GM18858 (cell line): ENCODE results near the gene LRRC49.

Source experiments
- ATAC-seq: cut with Tn5 transposase; IDR thresholded peaks from one replicate; pipeline ENCODE4 v1.9.1; 2021; ENCODE audit not compliant: unreplicated experiment

The LRRC49 gene

DNA sequence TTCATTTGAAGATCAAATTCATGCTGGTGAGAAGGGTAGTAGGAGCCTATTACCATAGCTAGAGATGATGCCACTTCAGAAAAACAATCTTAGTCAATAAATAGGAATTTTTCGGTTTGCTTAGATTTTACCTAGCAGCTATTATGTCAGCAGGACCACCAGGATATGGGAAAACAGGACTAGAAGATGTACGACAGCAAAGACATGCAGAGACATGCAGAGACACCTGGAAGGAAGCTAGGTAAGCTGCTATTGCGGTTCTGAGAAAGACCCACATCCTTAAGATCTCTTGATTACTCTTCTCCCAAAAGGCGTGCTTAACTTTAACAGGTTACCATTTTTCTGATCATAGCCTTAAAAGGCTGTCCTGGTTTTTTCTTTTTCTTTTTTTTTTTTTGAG is 157.8 kb downstream of the LRRC49 start:
- no peak for ATAC-seq

DNA sequence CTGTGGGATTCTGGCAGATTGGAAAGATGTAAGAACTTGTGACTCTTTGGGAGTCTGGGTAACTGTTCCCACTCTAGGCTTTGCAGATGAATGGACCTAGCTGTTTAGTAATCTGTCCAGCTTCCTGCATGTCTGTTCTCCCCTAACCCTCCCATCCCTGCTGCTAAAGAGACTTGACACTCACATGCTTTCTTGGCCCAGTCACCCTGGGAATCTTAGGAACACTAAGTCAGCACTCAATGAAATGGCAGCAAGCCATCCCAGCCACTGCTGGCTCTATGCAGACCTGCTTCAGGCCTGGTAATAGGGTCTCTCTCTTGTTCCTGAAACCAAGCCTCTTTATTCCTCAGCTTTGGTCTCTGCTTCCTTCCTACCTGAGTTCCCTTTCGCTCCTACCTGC is 158.9 kb downstream of the LRRC49 start:
- ATAC-seq, result no peak

DNA sequence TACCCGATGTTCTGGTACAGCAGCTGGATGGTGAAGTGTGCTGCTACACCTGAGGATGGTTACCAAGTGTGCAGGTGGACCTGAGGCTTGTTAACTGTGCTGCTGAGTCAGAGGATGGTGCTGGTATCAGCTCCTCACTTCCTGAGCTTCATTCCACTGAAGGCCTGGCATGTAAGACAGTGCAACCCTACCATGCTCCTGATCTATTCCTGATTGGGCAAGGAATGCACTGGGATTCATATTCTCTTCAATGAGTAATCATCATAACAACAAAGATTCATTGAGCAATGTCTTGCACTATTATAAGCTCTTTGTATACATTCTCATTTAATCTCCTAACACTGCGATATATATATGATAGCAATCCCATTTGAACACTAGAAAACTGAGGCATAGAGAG is 159.7 kb downstream of the LRRC49 start:
- no peak for ATAC-seq

DNA sequence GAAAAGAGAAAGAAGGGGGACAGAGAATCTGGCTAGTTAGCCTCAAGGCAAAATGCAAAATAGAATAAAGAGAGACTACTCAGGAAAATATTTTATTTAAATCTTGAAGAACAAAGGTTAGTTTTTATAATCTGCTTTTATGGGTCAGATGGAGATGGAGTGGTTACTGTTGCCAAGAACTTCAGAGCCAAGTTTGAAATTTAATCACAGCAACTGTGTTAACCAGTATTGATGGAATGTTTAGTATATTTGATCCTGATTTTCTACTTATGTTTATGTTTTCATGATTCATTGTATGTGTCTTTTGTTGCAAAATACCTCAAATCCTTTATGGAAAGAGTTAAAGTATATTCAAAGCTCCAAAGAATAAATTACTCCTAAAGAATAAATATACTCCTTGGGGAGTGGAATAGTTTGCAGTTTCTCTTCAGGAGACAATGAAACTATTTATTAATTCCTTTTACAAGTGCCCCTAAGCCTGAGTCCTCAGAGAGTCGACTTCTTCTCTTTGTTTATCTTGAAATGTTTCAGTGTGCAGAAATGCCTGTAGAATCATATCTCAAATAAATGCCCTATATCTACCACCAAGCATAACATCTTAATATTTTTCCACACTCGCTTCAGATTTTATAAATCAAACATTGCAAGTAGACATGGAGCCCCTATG is 161.8 kb downstream of the LRRC49 start:
- no peak for ATAC-seq

DNA sequence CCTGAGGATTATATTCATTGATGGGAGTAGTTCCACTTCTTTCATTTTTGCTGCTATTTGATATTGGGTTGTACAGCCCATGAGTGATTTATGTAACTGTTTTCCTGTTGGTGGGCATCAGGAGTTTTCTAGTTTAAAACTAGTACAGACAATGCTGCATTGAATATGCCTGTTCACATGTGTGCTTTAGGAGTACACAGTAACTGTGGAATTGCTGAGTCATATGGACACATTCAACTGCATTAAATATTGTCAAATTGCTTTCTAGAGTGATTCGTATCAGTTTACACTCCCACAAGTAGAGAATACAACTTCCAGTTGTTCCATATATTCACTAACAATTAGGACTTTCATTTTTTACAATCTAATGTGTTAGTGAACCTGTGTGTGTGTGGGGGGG is 162.8 kb downstream of the LRRC49 start:
- ATAC-seq, result no peak

DNA sequence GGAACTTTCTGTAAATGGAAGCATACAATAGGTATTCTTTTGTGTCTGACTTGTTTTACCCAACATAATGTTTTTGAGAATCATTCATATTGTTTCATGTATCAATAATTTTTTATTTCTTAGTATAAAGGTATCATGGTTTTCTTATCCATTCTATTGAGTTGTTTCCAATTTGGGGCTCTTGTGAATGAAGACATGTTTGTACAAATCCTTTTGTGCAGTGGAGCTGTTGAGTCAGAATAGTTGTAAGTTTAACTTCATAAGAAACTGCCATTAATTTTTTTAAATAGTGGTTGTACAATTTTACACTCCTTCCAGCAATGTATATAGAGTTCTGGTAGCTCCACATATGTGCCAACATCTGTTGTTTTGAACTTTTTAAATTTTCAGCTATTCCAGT is 163.5 kb downstream of the LRRC49 start:
- no peak for ATAC-seq

DNA sequence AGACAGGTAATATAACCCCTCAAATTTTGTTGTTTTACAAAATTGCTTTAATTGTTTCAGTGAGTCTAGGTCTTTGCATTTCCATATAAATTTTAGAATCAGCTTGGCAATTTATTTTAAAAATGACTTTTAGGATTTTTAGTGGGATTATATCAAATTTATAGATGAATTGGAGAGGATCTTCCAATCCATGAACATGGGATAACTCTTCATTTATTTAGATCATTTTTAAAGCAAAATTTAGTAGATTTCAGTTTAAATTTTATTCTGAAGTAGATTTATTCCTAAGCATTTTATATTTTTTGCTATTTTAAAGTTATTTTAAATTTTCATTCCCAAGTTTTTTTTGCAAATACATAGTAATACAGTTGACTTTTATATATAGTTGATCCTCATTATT is 164.5 kb downstream of the LRRC49 start:
- no peak for ATAC-seq

DNA sequence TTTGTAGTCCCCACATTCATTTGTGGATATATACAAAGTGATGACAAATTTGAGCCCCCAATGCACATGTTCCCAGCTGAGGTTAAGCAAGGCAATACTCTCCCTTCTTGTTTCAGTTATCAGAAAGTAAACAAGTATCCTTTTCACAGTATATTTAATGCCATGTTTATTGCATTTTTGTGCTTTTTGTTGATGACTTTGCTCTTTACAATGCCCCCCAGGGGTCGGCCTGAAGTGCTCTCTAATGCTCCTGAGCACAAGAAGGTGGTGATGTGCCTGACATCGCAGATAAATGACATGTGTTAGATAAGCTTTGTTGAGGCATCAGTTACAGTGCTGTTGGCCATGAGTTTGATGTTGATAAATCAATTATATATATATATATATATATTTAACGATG is 165.0 kb downstream of the LRRC49 start:
- ATAC-seq, result no peak

DNA sequence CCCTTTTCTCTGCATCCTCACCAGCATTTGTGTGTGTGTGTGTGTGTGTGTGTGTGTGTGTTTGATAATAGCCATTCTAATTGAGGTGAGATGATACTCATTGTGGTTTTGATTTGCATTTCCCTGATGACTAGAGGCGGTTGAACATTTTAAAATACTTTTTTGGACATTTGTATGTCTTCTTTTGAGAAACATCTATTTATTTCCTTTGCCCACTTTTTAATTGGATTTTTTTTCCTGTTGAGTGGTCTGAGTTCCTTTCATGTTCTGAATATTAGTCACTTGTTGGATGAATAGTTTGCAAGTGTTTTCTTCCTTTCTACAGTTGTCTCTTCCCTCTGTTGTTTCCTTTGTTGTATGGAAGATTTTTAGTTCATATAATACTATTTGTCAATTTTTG is 168.4 kb downstream of the LRRC49 start:
- ATAC-seq, result no peak

DNA sequence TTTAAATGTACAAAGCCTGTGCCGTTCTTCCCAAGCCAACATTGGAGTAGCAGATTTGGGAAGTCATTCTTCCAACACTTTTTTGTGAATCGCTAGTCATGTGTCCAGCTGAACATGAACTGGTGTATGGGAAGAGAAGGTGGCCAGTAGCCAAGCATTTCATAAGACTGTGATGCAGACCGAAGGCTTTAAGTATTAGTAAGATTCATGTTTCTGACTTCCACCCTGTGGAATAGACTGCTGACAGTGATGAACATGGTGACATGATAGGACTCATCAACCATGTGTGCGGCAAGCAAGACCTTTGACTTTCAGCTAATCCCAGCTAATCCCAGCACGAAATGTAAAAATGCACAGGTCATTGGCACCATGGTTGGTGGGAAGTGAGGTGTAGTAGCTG is 174.4 kb downstream of the LRRC49 start:
- no peak for ATAC-seq

DNA sequence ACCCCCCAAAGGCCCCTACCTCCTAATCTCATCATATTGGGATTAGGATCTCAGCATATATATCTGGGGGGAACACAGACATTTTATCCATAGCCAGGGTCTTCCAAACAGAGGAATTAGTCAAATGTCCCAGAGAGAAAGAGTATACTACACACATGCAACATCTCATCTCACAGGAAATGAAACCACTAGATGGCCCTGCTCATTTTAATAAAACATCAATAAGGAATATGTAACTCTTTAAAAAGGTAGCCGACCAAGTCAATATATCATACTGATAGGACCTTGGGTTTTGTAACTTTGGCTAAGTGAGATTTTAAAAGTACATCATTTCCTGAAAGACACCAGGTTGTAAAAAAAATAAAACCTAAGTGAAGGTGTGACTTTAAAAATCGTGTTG is 177.1 kb downstream of the LRRC49 start:
- ATAC-seq, result no peak

DNA sequence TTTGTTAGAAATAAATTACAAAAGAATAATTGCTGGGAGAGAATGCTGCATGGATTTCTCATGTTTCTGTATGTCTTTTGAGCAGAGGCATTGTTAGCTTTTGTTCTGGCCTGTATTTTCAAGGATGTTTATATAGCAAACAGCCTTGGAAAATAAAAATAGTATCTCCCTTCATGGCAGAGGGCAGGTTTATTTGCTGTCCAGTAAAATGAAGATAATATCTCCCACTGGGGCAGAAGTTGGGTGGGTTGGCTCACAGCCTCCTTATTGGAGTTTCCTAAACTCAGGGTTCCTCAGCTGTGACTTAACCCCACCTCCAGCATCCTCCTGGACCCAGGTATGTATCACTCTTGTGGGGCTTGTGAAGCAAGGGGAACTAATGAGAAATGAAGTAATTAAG is 178.9 kb downstream of the LRRC49 start:
- no peak for ATAC-seq

DNA sequence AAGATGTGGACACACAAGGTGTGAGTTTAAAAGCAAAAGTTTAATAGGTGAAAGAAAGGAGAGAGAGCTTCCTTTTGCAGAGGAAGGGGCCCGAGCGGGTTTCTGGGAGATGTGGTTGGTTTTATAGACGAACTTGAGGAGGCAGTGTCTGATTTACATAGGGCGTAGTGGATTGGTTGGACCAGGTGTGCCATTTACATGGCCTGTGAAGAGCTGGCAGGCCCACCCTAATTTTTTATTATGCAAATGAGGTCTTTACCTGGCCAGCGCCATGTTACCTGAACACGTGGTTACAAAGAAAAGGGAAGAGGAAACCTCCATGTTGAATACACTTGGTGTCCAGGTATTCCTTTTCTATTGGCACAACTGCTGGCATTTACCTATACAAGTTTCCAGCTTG is 179.8 kb downstream of the LRRC49 start:
- no peak for ATAC-seq

DNA sequence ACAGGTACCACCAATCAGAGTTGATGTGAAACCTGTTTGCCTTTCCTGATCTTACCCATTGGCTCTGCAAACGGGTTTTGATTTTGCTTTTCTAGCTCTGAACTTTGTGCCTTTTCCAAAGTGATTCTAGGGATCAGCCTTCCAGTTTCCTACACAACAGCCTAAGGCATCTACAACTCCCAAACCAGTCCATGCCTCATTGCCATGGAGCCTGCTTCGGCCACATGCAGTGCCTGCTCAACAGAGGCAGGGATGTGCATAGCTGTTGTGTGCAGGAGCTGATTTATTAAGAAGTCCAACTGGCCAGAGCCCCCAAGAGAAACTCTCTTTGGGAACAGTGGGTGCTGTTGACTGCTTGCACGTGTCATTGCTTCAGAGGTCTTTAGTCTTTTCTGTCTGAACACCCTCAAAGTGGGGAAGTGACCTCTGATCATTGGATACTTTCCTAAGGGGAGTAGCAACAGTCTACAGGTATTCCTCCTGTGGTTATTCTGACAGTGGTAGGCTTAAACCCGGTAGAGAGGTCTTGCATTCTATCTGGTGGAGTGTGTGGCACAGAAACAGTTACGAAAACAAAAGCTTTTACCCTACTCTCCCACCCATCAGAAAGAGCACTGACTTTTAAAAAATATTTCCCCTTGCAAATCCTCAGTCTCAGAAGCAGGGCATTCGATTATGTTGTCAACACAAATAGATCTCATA is 186.0 kb downstream of the LRRC49 start:
- no peak for ATAC-seq

DNA sequence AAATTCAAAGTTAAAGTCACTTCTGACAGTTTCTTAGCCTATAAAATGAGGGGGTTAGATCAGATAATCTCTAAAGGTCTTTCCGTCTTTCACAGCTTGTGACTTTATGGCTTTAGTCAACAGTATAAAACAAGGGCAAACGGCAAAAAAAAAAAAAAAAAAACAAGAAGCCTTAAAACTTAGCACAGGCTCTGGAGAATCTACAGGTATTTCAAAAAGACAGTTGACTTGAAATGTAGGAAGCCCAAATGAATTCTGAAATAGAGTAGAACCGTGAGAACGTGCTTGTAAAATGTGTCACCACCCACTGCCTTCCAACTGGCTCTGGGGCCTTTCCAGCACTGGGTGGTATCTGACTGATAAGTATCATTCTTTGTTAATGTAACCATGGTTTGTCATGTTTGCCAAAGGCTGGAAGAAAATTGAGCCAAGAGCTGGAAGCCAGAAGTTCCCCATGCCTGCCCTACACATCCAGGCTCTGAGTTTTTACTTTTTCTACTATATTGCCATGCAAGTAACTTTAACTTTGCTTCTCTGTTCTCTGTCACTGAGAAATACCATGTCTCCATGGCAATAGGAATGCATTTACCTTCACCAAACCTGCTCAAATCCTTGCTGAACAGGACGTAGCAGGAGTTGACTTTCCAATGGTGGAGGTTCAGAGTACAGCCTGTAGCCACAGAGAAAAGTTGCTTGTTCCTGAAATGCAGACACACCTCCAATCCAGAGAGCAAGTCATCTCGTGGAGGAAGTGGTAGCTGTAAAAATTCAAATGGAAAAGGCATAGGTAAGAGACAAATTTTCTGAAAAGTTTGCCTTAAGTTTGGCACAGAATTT is 186.8 kb downstream of the LRRC49 start:
- ATAC-seq, result no peak

DNA sequence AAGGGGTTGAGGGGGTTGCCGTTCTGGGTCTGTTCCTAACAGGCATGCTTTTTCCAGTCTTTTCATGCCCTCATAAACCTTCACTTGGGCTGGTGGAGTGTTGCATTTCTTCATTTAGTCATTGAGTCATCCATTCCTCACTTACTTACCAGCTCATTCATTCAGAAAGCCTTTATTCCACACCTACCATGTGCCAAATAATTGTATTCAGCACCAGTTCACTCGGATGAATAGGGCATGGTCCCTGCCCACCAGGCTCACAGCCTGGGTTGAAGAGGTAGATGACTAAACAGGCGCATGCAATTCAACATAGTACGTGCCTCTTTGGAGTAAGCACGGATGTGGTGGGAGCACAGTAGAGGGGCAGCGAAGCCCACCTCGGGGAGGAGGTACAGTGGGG is 187.5 kb downstream of the LRRC49 start:
- ATAC-seq, result no peak

DNA sequence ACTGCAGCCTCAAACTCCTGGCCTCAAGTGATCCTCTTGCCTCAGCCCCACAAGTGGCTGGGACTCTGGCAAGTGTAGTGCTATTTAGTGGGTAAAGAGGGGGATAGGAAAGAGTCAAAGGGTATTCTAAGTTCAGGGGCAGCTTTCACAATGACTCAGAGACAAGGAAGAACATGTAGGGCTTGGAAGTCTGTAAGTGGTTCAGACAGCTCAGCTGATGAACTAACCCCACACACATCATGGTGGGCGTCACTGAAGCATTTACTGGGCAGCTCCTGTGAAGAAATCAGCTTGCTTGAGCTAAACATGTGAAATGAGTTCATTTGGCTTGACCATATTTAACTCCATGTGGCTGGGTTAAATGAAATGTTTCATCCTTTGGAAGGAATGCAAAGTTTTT is 188.1 kb downstream of the LRRC49 start:
- no peak for ATAC-seq

DNA sequence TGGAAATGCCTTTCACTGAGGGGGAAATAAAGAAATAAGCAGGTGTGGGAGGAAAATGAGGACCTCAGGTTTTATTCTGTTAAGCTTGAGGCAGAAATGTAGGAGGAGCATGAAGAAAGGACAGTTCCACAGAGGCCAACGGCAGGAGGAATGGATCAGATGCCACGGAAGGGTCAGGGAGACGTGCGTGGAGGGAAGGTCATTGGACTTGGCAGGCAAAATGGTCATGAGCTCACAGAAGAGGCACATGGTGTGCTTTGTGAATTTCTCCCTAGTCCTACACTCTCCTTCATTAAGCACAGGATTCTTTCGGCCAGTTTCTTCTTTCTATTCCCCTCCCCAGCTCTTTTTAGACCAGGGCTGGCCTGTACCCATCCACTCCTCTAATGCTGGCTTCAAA is 190.2 kb downstream of the LRRC49 start:
- ATAC-seq, result no peak

DNA sequence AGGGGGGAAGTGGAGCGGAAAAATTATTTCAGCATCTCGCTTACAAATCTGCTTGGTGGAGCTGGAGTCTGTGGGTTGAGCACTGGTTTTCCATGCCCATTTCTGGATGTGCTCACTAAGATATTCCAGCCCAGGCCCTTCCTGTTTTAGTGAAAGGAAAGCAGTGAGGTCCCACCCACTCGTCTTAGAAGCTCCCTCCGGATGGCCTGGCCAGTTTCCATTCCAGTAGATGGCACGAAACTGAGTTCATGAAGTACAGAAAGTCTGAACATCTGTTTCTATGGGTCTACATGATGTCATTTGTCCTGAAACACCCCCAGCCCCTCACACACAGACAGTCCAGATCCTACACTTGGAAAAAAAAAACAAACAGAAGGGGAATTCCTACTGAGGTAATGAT is 190.7 kb downstream of the LRRC49 start:
- no peak for ATAC-seq

DNA sequence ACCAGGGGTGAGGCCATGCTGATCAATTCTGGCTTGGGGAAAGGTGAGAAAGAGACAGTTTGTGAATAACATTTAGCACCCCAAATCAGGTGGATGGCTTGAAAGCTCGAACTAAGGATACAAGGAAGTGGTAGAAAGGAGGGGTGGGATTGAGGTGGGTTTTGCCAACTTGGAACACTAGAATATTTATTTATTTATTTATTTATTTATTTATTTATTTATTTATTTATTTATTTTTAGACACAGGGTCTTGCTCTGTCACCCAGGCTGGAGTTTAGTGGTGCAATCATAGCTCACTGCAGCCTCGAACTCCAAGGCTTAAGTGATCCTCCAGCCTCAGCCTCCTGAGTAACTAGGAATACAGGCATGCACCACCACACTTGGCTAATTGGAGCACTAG is 191.6 kb downstream of the LRRC49 start:
- ATAC-seq, result no peak

DNA sequence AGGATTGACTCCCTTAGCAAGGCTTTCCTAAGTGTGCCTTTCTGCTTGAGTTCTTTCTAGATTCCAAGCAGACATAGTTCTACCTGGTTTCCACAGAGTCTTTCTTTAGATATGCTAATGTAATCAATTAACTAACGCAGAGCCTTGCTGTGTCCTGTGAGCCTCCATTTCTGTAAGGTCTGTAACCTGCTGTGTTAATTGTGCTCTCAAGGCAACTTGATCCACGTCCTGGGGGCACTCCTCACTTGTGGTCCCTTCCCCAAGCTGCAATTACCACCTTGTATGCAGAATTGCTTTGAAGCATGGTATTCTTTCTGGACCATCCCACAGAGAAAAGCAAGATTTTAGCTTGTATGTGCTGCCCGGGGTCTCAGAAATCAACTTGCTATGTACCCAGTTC is 193.2 kb downstream of the LRRC49 start:
- no peak for ATAC-seq

DNA sequence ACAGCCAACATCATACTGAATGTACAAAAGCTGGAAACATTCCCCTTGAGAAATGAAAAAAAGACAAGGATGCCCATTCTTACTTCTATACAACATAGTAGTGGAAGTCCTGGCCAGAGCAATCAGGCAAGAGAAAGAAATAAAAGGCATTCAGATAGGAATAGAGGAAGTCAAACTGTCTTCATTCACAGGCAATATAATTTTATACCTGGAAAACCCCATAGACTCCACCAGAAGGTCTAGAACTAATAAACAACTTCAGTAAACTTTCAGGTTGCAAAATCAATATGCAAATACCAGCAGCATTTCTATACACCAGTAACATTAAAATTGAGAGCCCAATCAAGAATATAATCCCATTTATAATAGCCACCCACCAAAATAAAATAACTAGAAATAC is 195.5 kb downstream of the LRRC49 start:
- no peak for ATAC-seq
